Superior temporal gyrus (tissue), 1 donor: ENCODE results near the gene TRAF3IP1.

Experiments used
- DNase-seq: peaks from one replicate; pipeline ENCODE4 v3.0.0-alpha.2; 2016; ENCODE audit errors: extremely low spot score

TRAF3IP1 gene

GRCh38 chr2:238407566-238407965 is 87.2 kb downstream of the TRAF3IP1 start:
- DNase-seq, result no peak

GRCh38 chr2:238408615-238409340 is 88.5 kb downstream of the TRAF3IP1 start:
- no peak for DNase-seq

- DNase-seq, result no peak
Observed at GRCh38 chr2:238409341-238410199, 89.3 kb downstream of the TRAF3IP1 start.

GRCh38 chr2:238412067-238412767 is 91.9 kb downstream of the TRAF3IP1 start:
- no peak for DNase-seq

- DNase-seq, result no peak
Observed at GRCh38 chr2:238413368-238413767, 93.0 kb downstream of the TRAF3IP1 start.

GRCh38 chr2:238415036-238415764 is 94.9 kb downstream of the TRAF3IP1 start:
- DNase-seq, result no peak

- no peak for DNase-seq
Observed at GRCh38 chr2:238415893-238416292, 95.6 kb downstream of the TRAF3IP1 start.

GRCh38 chr2:238418196-238418998 is 98.1 kb downstream of the TRAF3IP1 start:
- no peak for DNase-seq

- DNase-seq, result no peak
Observed at GRCh38 chr2:238418999-238419546, 98.8 kb downstream of the TRAF3IP1 start.

GRCh38 chr2:238420442-238420841 is 100.1 kb downstream of the TRAF3IP1 start:
- DNase-seq, result no peak

- DNase-seq, result no peak
Observed at GRCh38 chr2:238420878-238421694, 100.8 kb downstream of the TRAF3IP1 start.

- DNase-seq, result no peak
Observed at GRCh38 chr2:238421695-238422035, 101.3 kb downstream of the TRAF3IP1 start.

GRCh38 chr2:238422285-238422684 is 102.0 kb downstream of the TRAF3IP1 start:
- no peak for DNase-seq

- DNase-seq, result no peak
Observed at GRCh38 chr2:238422940-238423339, 102.6 kb downstream of the TRAF3IP1 start.

- DNase-seq, result no peak
Observed at GRCh38 chr2:238423561-238424312, 103.4 kb downstream of the TRAF3IP1 start.

- no peak for DNase-seq
Observed at GRCh38 chr2:238424313-238424700, 104.0 kb downstream of the TRAF3IP1 start.

- no peak for DNase-seq
Observed at GRCh38 chr2:238425505-238425978, 105.2 kb downstream of the TRAF3IP1 start.

GRCh38 chr2:238425979-238426567 is 105.8 kb downstream of the TRAF3IP1 start:
- peak; percentile 34 for DNase-seq
